WTC11 (cell line): Measurements from ENCODE around the gene FAM149B1. TPM values are rescaled to one million over a fixed set of nuclear protein-coding genes. Genes with fewer than 3 reads are reported as not detected.

ENCODE experiments used
- AFF4 ChIP-seq: sonication (generic); formaldehyde crosslinking; IDR thresholded peaks from 2 replicates; pipeline ENCODE4 v1.8.1; 2023; ENCODE audit warnings: mild to moderate bottlenecking, missing genetic modification reagents, borderline replicate concordance
- CDX4 ChIP-seq: fragments of 250-450 bp; sonication (Bioruptor Pico); IDR thresholded peaks from 2 replicates; pipeline ENCODE4 v1.9.0; 2021; ENCODE audit warnings: moderate library complexity, mild to moderate bottlenecking, inconsistent platforms, borderline replicate concordance
- CREB1 ChIP-seq: sonication (generic); formaldehyde crosslinking; IDR thresholded peaks from 2 replicates; pipeline ENCODE4 v1.8.0; 2023; ENCODE audit warnings: mild to moderate bottlenecking, missing genetic modification reagents
- CTCF ChIP-seq: fragments of 200-600 bp; IDR thresholded peaks from 2 replicates; pipeline ENCODE4 v1.8.0; 2022; ENCODE audit warnings: antibody characterized with exemption
- EMX1 ChIP-seq: fragments of 250-450 bp; sonication (Bioruptor Pico); IDR thresholded peaks from 2 replicates; pipeline ENCODE4 v1.8.0; 2021; ENCODE audit warnings: mild to moderate bottlenecking
- ESRRA ChIP-seq: sonication (generic); formaldehyde crosslinking; IDR thresholded peaks from 2 replicates; pipeline ENCODE4 v1.8.1; 2022; ENCODE audit warnings: mild to moderate bottlenecking, missing genetic modification reagents, borderline replicate concordance
- GABPB1 ChIP-seq: sonication (generic); formaldehyde crosslinking; IDR thresholded peaks from 2 replicates; pipeline ENCODE4 v1.8.1; 2023; ENCODE audit warnings: mild to moderate bottlenecking, missing genetic modification reagents
- HMGA2 ChIP-seq: fragments of 250-450 bp; sonication (Bioruptor Pico); IDR thresholded peaks from 2 replicates; pipeline ENCODE4 v1.4.0; 2021; ENCODE audit warnings: mild to moderate bottlenecking, moderate library complexity
- KAT7 ChIP-seq: sonication (generic); formaldehyde crosslinking; IDR thresholded peaks from 2 replicates; pipeline ENCODE4 v1.8.1; 2023; ENCODE audit warnings: missing genetic modification reagents, mild to moderate bottlenecking, borderline replicate concordance
- MXD4 ChIP-seq: fragments of 250-450 bp; sonication (Bioruptor Pico); IDR thresholded peaks from 2 replicates; pipeline ENCODE4 v1.8.0; 2021; ENCODE audit warnings: mild to moderate bottlenecking, moderate library complexity, borderline replicate concordance
- NR1H2 ChIP-seq: sonication (generic); formaldehyde crosslinking; IDR thresholded peaks from 2 replicates; pipeline ENCODE4 v1.9.0; 2021; ENCODE audit warnings: mild to moderate bottlenecking, moderate library complexity, missing genetic modification reagents
- NR2C2 ChIP-seq: sonication (generic); formaldehyde crosslinking; IDR thresholded peaks from 2 replicates; pipeline ENCODE4 v1.8.0; 2022; ENCODE audit warnings: mild to moderate bottlenecking, missing genetic modification reagents
- PRDM15 ChIP-seq: sonication (generic); formaldehyde crosslinking; IDR thresholded peaks from 2 replicates; pipeline ENCODE4 v1.8.0; 2022; ENCODE audit warnings: missing genetic modification reagents
- RORB ChIP-seq: fragments of 250-450 bp; sonication (Bioruptor Pico); IDR thresholded peaks from 2 replicates; pipeline ENCODE4 v1.9.0; 2021; ENCODE audit warnings: mild to moderate bottlenecking
- SMAD3 ChIP-seq: sonication (generic); formaldehyde crosslinking; IDR thresholded peaks from 2 replicates; pipeline ENCODE4 v1.8.0; 2022; ENCODE audit warnings: missing genetic modification reagents, mild to moderate bottlenecking, borderline replicate concordance
- SOX15 ChIP-seq: fragments of 250-450 bp; sonication (Bioruptor Pico); IDR thresholded peaks from 2 replicates; pipeline ENCODE4 v1.9.0; 2021; ENCODE audit warnings: mild to moderate bottlenecking
- SP1 ChIP-seq: sonication (generic); formaldehyde crosslinking; conservative IDR thresholded peaks from 2 replicates; pipeline ENCODE4 v1.8.1; 2022; ENCODE audit warnings: missing genetic modification reagents
- TP53 ChIP-seq: sonication (generic); formaldehyde crosslinking; IDR thresholded peaks from 2 replicates; pipeline ENCODE4 v1.8.1; 2023; ENCODE audit warnings: mild to moderate bottlenecking, missing genetic modification reagents
- ZNF138 ChIP-seq: sonication (generic); formaldehyde crosslinking; conservative IDR thresholded peaks from 2 replicates; pipeline ENCODE4 v1.8.1; 2022; ENCODE audit warnings: mild to moderate bottlenecking, moderate library complexity, missing genetic modification reagents
- ZNF232 ChIP-seq: sonication (generic); formaldehyde crosslinking; IDR thresholded peaks from 2 replicates; pipeline ENCODE4 v1.8.0; 2022; ENCODE audit warnings: mild to moderate bottlenecking, missing genetic modification reagents
- ZNF263 ChIP-seq: sonication (generic); formaldehyde crosslinking; IDR thresholded peaks from 2 replicates; pipeline ENCODE4 v1.8.1; 2022; ENCODE audit warnings: low read depth, mild to moderate bottlenecking, moderate library complexity, missing genetic modification reagents
- ZNF423 ChIP-seq: fragments of 250-450 bp; sonication (Bioruptor Pico); IDR thresholded peaks from 2 replicates; pipeline ENCODE4 v2.1.2; 2022; ENCODE audit warnings: mild to moderate bottlenecking, moderate library complexity
- total RNA-seq: library from RNA; stranded (reverse); gene quantifications from 3 replicates; pipeline ENCODE4 v1.2.3, GENCODE V29; 2021
- TF ChIP-seq, protein P1 (sequence below): sonication (generic); formaldehyde crosslinking; IDR thresholded peaks from 2 replicates; pipeline ENCODE4 v1.8.0; 2022; ENCODE audit warnings: mild to moderate bottlenecking, missing genetic modification reagents
- TF ChIP-seq, protein P2 (sequence below): sonication (generic); formaldehyde crosslinking; IDR thresholded peaks from 2 replicates; pipeline ENCODE4 v1.8.1; 2023; ENCODE audit warnings: mild to moderate bottlenecking, missing genetic modification reagents
- TF ChIP-seq, protein P3 (sequence below): sonication (generic); formaldehyde crosslinking; IDR thresholded peaks from 2 replicates; pipeline ENCODE4 v1.8.0; 2022; ENCODE audit warnings: mild to moderate bottlenecking, missing genetic modification reagents

FAM149B1 gene
- total RNA-seq, 1 experiment from 2014 or later, result 13.8 TPM

GRCh38 chr10:73252445-73253224 is 84.7 kb downstream of the FAM149B1 start, which contains the start of gene MRPS16 (continued):
- TF ChIP-seq SP1 (peak; percentile 99), RORB (no peak), NR1H2 (CRISPR knock-in tag) (no peak), CTCF (no peak), ZNF232 (CRISPR knock-in tag) (no peak), ZNF423 (CRISPR knock-in tag) (no peak), ESRRA (no peak; the same call in 1 of the 2 replicates), SMAD3 (0 out of 2 replicates have a peak, but pooled peaks have one; percentile 46), TP53 (CRISPR knock-in tag) (no peak), ZNF138 (no peak), HMGA2 (CRISPR knock-in tag) (no peak), PRDM15 (CRISPR knock-in tag) (no peak), MXD4 (no peak), KAT7 (CRISPR knock-in tag) (no peak), ZNF263 (CRISPR knock-in tag) (no peak), SOX15 (CRISPR knock-in tag) (no peak), CDX4 (CRISPR knock-in tag) (no peak), NR2C2 (CRISPR knock-in tag) (peak; percentile 94), EMX1 (no peak), AFF4 (peak; percentile 93), CREB1 (CRISPR knock-in tag) (no peak), GABPB1 (peak; percentile 82; the same call in 1 of the 2 replicates)
- TF ChIP-seq, protein P1, sequence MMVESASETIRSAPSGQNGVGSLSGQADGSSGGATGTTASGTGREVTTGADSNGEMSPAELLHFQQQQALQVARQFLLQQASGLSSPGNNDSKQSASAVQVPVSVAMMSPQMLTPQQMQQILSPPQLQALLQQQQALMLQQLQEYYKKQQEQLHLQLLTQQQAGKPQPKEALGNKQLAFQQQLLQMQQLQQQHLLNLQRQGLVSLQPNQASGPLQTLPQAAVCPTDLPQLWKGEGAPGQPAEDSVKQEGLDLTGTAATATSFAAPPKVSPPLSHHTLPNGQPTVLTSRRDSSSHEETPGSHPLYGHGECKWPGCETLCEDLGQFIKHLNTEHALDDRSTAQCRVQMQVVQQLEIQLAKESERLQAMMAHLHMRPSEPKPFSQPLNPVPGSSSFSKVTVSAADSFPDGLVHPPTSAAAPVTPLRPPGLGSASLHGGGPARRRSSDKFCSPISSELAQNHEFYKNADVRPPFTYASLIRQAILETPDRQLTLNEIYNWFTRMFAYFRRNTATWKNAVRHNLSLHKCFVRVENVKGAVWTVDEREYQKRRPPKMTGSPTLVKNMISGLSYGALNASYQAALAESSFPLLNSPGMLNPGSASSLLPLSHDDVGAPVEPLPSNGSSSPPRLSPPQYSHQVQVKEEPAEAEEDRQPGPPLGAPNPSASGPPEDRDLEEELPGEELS, result peak; percentile 84
- TF ChIP-seq, protein P2, sequence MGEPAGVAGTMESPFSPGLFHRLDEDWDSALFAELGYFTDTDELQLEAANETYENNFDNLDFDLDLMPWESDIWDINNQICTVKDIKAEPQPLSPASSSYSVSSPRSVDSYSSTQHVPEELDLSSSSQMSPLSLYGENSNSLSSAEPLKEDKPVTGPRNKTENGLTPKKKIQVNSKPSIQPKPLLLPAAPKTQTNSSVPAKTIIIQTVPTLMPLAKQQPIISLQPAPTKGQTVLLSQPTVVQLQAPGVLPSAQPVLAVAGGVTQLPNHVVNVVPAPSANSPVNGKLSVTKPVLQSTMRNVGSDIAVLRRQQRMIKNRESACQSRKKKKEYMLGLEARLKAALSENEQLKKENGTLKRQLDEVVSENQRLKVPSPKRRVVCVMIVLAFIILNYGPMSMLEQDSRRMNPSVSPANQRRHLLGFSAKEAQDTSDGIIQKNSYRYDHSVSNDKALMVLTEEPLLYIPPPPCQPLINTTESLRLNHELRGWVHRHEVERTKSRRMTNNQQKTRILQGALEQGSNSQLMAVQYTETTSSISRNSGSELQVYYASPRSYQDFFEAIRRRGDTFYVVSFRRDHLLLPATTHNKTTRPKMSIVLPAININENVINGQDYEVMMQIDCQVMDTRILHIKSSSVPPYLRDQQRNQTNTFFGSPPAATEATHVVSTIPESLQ (CRISPR knock-in tag), result no peak
- TF ChIP-seq, protein P3, sequence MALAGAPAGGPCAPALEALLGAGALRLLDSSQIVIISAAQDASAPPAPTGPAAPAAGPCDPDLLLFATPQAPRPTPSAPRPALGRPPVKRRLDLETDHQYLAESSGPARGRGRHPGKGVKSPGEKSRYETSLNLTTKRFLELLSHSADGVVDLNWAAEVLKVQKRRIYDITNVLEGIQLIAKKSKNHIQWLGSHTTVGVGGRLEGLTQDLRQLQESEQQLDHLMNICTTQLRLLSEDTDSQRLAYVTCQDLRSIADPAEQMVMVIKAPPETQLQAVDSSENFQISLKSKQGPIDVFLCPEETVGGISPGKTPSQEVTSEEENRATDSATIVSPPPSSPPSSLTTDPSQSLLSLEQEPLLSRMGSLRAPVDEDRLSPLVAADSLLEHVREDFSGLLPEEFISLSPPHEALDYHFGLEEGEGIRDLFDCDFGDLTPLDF (CRISPR knock-in tag), result 0 out of 2 replicates have a peak, but pooled peaks have one; percentile 53
